Stimulated activated CD8-positive, alpha-beta memory T cell treated with anti-CD3 and anti-CD28 coated beads, Interleukin-7, amount 100 ng/mL, for 24 hours (primary cell): ENCODE measurements around the gene NT5C1B.

ENCODE experiments used
- DNase-seq: peaks from one replicate; pipeline ENCODE4 v3.0.0-alpha.2; 2020; ENCODE audit warnings: low read depth

NT5C1B gene

GRCh38 chr2:18514526-18515461 is 74.6 kb downstream of the NT5C1B start:
- no peak for DNase-seq
